ENCODE results near the gene VAPB. TPM values are rescaled to one million over a fixed set of nuclear protein-coding genes. Genes with fewer than 3 reads are reported as not detected.
"Not testable (repeated sequence)": the region's sequence is repeated elsewhere in the genome, so short reads cannot be mapped to it uniquely, and the experiment has no call there.

Gene VAPB
- total RNA-seq, 4 donors from 2014 or later, result 24.6 to 30.8 (median 29.4) TPM

DNA sequence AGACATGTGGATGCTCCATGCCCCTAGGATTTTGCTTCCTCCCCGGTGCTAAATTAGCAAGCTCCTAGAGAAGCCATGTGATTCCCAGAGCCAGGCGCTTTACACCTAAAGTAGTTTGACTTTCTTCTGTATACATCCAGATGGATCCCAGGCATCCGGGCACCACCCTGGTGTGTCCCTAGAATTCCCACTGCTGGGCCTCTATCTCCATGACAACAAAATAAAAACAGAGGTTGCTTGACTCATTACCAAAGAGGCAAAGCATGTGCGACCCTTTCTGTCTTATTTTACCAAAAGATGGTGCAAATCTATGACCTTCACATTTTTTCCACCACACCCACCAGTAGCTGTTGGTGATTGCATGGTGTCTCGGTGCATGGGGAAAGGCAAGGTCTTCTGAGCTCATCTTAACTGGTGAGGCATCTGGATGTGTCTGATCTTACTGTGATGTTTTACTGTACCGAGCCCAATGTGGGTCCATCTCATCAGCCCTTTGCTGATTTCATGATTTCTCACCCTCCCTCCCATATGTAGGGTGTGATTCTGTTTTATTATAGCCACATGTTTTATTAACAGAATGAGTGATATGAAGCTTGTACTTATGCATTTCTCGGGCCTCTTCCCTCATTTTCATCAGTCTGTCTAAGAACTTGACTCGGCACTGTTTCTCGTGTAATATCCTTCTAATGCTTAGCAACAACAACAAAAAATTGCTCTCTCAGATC, 27.4 kb upstream of the VAPB start:
- Histone ChIP-seq H3K9me3 (no peaks in the 10 kb centered on the region), H3K4me3 (no peak overlapping the region), H3K27me3 (no peaks in the 10 kb centered on the region), H3K4me1 (no peaks in the 10 kb centered on the region), H3K27ac (no peak overlapping the region), H3K36me3 (peaks cover 0 to 29% (median 0%) of the 10 kb centered on the region in 3 donors)
- no peak for DNase-seq
- TF ChIP-seq POLR2A (IDR thresholded peaks at IDR 0.05) (no peak), CTCF (IDR thresholded peaks at IDR 0.05) (no peak)

- Histone ChIP-seq H3K27ac (no peak overlapping the region), H3K4me3 (no peak overlapping the region), H3K36me3 (peaks cover 0 to 24% (median 0%) of the 10 kb centered on the region in 3 donors), H3K27me3 (no peaks in the 10 kb centered on the region), H3K4me1 (no peaks in the 10 kb centered on the region), H3K9me3 (no peaks in the 10 kb centered on the region)
- TF ChIP-seq CTCF (IDR thresholded peaks at IDR 0.05) (no peak), POLR2A (IDR thresholded peaks at IDR 0.05) (no peak)
- DNase-seq, result no peak
These were observed 26.9 kb upstream of the VAPB start for GRCh38 chr20:58362206-58362516.

GRCh38 chr20:58362970-58363369, 26.1 kb upstream of the VAPB start:
- H3K4me1 ChIP-seq, result no peaks in the 10 kb centered on the region
- TF ChIP-seq POLR2A (IDR thresholded peaks at IDR 0.05) (no peak), CTCF (IDR thresholded peaks at IDR 0.05) (no peak)
- H3K9me3 ChIP-seq, result no peaks in the 10 kb centered on the region
- no peak overlapping the region for H3K27ac ChIP-seq
- H3K36me3 ChIP-seq, result peaks cover 0 to 24% (median 0%) of the 10 kb centered on the region in 3 donors
- no peak for DNase-seq
- H3K27me3 ChIP-seq, result no peaks in the 10 kb centered on the region
- no peak overlapping the region for H3K4me3 ChIP-seq

DNA sequence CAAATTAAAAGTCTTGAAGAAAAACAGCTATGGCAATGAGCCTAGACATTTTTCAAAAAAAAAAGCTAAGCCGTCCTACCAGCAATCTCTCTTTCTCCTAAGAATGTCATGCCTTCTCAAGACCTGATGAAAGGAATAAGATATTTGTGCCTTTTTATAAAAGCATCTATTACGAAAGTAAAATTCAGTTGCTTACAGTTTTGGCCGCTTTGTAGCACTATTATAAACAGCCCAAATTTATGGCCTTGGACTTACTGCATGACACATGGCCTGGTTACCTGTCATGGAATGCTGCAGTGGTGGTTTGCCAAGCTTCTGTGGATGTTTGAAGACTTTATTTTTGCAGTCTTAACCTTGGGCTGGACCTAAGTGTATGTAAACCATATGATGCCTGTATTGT, 22.2 kb upstream of the VAPB start:
- no peaks in the 10 kb centered on the region for H3K27me3 ChIP-seq
- H3K36me3 ChIP-seq, result peaks cover 0 to under 1% (median 0%) of the 10 kb centered on the region in 3 donors
- no peak for TF ChIP-seq CTCF (IDR thresholded peaks at IDR 0.05)
- no peak for TF ChIP-seq POLR2A (IDR thresholded peaks at IDR 0.05)
- no peak overlapping the region for H3K27ac ChIP-seq
- no peak for DNase-seq
- no peaks in the 10 kb centered on the region for H3K9me3 ChIP-seq
- no peaks in the 10 kb centered on the region for H3K4me1 ChIP-seq
- no peak overlapping the region for H3K4me3 ChIP-seq

GRCh38 chr20:58372806-58373205, 16.2 kb upstream of the VAPB start:
- no peaks in the 10 kb centered on the region for H3K9me3 ChIP-seq
- no peaks in the 10 kb centered on the region for H3K27me3 ChIP-seq

GRCh38 chr20:58373296-58373695, 15.7 kb upstream of the VAPB start:
- not testable (repeated sequence) for DNase-seq, H3K4me1 ChIP-seq, H3K9me3 ChIP-seq, H3K27ac ChIP-seq, H3K36me3 ChIP-seq, H3K4me3 ChIP-seq, H3K27me3 ChIP-seq

More at GRCh38 chr20:58372806-58373205, 16.2 kb upstream of the VAPB start:
- DNase-seq, result no peak
- Histone ChIP-seq H3K27ac (no peak overlapping the region), H3K4me3 (no peak overlapping the region), H3K4me1 (no peaks in the 10 kb centered on the region), H3K36me3 (no peaks in the 10 kb centered on the region)
- TF ChIP-seq CTCF (IDR thresholded peaks at IDR 0.05) (no peak), POLR2A (IDR thresholded peaks at IDR 0.05) (no peak)

All from Peyer's patch (tissue), 4 donors.